Mucosa of descending colon (tissue), 3 donors: Measurements from ENCODE around the gene SOHLH1. TPM values are rescaled to one million over a fixed set of nuclear protein-coding genes. Genes with fewer than 3 reads are reported as not detected.

Experiments
- ATAC-seq: fragments of 200-7000 bp; cut with Tn5 transposase; one replicate; pipeline ENCODE4 v1.9.1; 2020; ENCODE audit warnings: mild to moderate bottlenecking, moderate library complexity
- DNase-seq, 3 donors: peaks; one replicate each; pipeline ENCODE4 v3.0.0-alpha.2; 2020
- H3K36me3 ChIP-seq: fragments of 200-600 bp; one replicate; pipeline ENCODE4 v1.8.0; 2021; ENCODE audit warnings: low read depth, mild to moderate bottlenecking
- H3K4me1 ChIP-seq: fragments of 200-600 bp; one replicate; pipeline ENCODE4 v1.8.0; 2021; ENCODE audit warnings: low read depth, mild to moderate bottlenecking
- H3K4me3 ChIP-seq: fragments of 200-600 bp; one replicate; pipeline ENCODE4 v1.8.0; 2021; ENCODE audit warnings: mild to moderate bottlenecking
- H3K9me3 ChIP-seq: fragments of 200-600 bp; one replicate; pipeline ENCODE4 v1.8.0; 2021; ENCODE audit warnings: mild to moderate bottlenecking
- intact Hi-C, 2 donors: fragments of 100-400 bp; cut with DNase I in 1 of 2; cut with micrococcal nuclease in 1 of 2; formaldehyde crosslinking; loops; one replicate each; pipeline versions ENCODE4 v1.11.0 to v1.11.1; 2022; cut with DNase I, micrococcal nuclease
- total RNA-seq, 3 donors: library from RNA; stranded (reverse); fragmentation: NEBNext Ultra II Directional in 2 of 3; extraction: Animal tissue kit (Norgen Biotek cat#: 25700) in 2 of 3; gene quantifications; one replicate each; pipeline versions ENCODE4 v1.2.1 to v1.2.4, GENCODE V29; 2021 to 2023
- TF ChIP-seq, protein P1 (sequence below): fragments of 200-600 bp; IDR thresholded peaks from one replicate; pipeline ENCODE4 v1.8.0; 2022; ENCODE audit warnings: antibody characterized with exemption, mild to moderate bottlenecking
- donor health status: DM: no; HTN: no; CAD: no; lungs with moderate emphysema.
- donor health status: DM: no; HTN: no; CAD: no.
- donor health status: DM: no; HTN: yes; CAD: no.

The SOHLH1 gene
- total RNA-seq, 3 donors from 2014 or later, result not detected

GRCh38 chr9:135745189-135745588 is 45.9 kb upstream of the SOHLH1 start:
- Histone ChIP-seq H3K4me3 (no peak overlapping the region), H3K36me3 (no peaks in the 10 kb centered on the region), H3K9me3 (no peaks in the 10 kb centered on the region), H3K4me1 (no peaks in the 10 kb centered on the region)
- intact Hi-C loops, result no loop called here
- no peak for DNase-seq
- TF ChIP-seq, protein P1, sequence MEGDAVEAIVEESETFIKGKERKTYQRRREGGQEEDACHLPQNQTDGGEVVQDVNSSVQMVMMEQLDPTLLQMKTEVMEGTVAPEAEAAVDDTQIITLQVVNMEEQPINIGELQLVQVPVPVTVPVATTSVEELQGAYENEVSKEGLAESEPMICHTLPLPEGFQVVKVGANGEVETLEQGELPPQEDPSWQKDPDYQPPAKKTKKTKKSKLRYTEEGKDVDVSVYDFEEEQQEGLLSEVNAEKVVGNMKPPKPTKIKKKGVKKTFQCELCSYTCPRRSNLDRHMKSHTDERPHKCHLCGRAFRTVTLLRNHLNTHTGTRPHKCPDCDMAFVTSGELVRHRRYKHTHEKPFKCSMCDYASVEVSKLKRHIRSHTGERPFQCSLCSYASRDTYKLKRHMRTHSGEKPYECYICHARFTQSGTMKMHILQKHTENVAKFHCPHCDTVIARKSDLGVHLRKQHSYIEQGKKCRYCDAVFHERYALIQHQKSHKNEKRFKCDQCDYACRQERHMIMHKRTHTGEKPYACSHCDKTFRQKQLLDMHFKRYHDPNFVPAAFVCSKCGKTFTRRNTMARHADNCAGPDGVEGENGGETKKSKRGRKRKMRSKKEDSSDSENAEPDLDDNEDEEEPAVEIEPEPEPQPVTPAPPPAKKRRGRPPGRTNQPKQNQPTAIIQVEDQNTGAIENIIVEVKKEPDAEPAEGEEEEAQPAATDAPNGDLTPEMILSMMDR, result no peak
- no peak for ATAC-seq

DNA sequence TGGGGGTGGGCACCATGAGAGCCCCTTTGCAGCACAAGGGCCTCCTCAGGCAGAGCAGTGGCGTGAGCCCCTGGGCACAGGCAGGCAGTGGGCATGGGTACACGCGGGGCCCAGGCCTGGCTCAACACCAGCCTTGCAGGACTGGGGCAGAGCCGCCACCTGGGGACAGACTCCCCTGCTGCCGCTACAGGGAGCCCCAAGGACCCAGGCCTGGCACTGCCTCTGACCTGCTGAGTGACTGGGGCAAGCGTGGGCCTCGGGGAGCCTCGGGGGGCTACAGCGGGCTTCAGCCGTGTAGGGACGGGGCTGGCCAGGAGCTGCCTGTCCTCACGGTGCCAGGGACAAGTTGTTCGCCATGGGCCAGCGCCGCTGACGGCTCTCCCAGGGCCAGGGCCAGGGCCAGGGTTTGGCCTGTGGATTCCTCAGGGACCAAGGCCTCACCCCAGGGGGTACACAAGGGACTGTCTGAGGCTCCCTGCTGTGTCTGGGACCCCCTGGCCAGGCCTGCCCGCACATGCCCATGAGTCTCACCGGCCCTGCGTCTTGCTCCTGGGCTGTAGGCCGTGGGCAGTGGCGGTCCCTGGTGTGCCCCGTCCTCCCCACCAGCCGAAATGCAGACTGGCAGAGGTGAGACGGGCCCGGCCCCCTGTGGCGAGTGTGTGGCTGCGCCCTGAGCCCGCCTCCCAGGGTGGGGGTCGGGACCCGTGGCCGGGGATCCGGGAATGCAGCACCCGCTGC is 45.2 kb upstream of the SOHLH1 start:
- Histone ChIP-seq H3K4me1 (no peaks in the 10 kb centered on the region), H3K9me3 (no peaks in the 10 kb centered on the region), H3K36me3 (no peaks in the 10 kb centered on the region), H3K4me3 (no peak overlapping the region)
- DNase-seq, result no peak
- intact Hi-C loops, result no loop called here
- TF ChIP-seq, protein P1, result no peak
- ATAC-seq, result no peak

DNA sequence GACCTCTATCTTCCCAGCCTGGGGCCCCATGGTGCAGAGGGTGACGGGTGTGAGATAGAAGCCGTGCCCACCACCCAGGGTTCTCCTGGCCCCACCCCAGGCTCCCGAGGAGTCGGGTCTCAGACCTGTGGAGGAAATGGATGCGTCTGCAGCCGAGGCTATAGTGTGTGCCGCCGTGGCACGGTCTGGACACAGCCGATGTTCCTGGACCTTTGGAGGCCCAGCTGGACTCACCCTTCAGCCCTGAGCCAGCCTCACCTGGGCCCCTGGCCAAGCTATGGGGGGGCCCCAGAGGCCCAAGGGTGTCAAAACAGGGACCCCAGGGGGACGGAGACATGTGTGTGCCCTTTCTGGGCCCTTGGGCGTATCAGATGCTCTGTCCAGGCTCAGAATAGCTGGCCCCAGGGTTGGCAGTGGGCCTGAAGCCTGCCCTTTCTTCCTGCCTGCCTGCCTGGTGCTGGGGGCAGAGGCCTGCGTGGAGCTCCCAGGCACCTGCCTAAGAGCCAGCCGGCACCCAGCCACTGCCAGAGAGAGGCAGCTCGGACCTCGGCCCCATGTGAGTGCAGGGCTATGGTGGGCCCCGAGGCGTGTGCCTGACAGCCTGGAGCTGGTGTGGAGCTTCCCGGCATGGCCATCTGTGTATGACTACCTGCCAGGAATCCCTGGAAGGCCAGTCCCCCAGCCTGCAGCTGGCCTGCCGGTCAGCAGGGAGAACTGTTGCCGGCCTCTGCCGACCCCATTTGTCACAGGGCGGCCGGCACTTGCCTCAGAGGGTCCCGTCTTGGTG is 44.5 kb upstream of the SOHLH1 start:
- Histone ChIP-seq H3K4me1 (no peaks in the 10 kb centered on the region), H3K36me3 (no peaks in the 10 kb centered on the region), H3K4me3 (no peak overlapping the region), H3K9me3 (no peaks in the 10 kb centered on the region)
- intact Hi-C loops, result no loop called here
- ATAC-seq (no peak), DNase-seq (no peak)
- TF ChIP-seq, protein P1, result no peak

GRCh38 chr9:135743021-135743420 is 43.7 kb upstream of the SOHLH1 start:
- H3K9me3 ChIP-seq, result no peaks in the 10 kb centered on the region
- no peak overlapping the region for H3K4me3 ChIP-seq
- no peaks in the 10 kb centered on the region for H3K4me1 ChIP-seq
- DNase-seq, result no peak
- TF ChIP-seq, protein P1, result no peak
- H3K36me3 ChIP-seq, result no peaks in the 10 kb centered on the region
- intact Hi-C loops, result no loop called here
- no peak for ATAC-seq

GRCh38 chr9:135741276-135742219 is 42.3 kb upstream of the SOHLH1 start:
- TF ChIP-seq, protein P1, result no peak
- H3K36me3 ChIP-seq, result no peaks in the 10 kb centered on the region
- intact Hi-C loops, result no loop called here

More at GRCh38 chr9:135741276-135742219, 42.3 kb upstream of the SOHLH1 start:
- no peak overlapping the region for H3K4me3 ChIP-seq
- DNase-seq (no peak), ATAC-seq (no peak)
- H3K4me1 ChIP-seq, result no peaks in the 10 kb centered on the region
- H3K9me3 ChIP-seq, result no peaks in the 10 kb centered on the region
